ENCODE results near the gene ATF7. TPM values are rescaled to one million over a fixed set of nuclear protein-coding genes. Genes with fewer than 3 reads are reported as not detected.

ATF7 gene
- total and polyA plus RNA-seq, 2 of the 13 experiments (the other 11 are each of a cell fraction or from before 2014, with no cell fraction given) = 9.6 to 16.2 TPM

DNA sequence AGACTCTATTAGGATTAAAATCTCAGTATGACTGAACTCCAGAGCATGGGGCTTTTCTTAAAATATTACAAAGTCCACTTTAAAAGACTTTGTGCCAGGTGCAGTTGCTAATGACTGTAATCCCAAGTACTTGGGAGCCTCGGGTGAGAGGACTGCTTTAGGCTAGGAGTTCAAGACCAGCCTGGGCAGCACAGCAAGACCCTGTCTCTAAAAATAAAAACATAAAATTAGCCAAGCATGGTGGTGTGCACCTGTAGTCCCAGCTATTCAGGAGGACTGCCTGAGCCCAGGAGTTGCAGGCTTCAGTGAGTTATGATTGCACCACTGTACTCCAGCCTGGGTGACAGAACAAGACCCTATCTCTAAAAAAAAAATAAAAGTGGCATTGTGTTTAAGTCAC, 33.2 kb downstream of the ATF7 start (continued):
- TF ChIP-seq, protein P1, sequence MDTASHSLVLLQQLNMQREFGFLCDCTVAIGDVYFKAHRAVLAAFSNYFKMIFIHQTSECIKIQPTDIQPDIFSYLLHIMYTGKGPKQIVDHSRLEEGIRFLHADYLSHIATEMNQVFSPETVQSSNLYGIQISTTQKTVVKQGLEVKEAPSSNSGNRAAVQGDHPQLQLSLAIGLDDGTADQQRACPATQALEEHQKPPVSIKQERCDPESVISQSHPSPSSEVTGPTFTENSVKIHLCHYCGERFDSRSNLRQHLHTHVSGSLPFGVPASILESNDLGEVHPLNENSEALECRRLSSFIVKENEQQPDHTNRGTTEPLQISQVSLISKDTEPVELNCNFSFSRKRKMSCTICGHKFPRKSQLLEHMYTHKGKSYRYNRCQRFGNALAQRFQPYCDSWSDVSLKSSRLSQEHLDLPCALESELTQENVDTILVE (CRISPR knock-in tag; IDR thresholded peaks at IDR 0.05) = no peak
- TF ChIP-seq, protein P2, sequence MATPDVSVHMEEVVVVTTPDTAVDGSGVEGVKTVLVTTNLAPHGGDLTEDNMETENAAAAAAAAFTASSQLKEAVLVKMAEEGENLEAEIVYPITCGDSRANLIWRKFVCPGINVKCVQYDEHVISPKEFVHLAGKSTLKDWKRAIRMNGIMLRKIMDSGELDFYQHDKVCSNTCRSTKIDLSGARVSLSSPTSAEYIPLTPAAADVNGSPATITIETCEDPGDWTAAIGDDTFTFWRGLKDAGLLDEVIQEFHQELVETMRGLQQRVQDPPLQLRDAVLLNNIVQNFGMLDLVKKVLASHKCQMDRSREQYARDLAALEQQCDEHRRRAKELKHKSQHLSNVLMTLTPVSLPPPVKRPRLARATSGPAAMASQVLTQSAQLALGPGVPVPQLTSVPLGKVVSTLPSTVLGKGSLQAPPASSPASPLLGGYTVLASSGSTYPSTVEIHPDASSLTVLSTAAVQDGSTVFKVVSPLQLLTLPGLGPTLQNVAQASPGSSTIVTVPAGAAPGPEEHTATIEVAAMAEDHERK (CRISPR knock-in tag; IDR thresholded peaks at IDR 0.05; ENCODE audit: low read depth) = no peak
- TF ChIP-seq GFI1 (CRISPR knock-in tag; IDR thresholded peaks at IDR 0.05; ENCODE audit: borderline replicate concordance) = no peak
- TF ChIP-seq ZNF367 (CRISPR knock-in tag; IDR thresholded peaks at IDR 0.05; ENCODE audit: borderline replicate concordance) = no peak
- no peak for TF ChIP-seq PTBP1 (IDR thresholded peaks at IDR 0.05; ENCODE audit: low read depth, low read length, poor library complexity, severe bottlenecking)
- no peak for TF ChIP-seq ZNF484 (CRISPR knock-in tag; IDR thresholded peaks at IDR 0.05; ENCODE audit: borderline replicate concordance, low read depth)

DNA sequence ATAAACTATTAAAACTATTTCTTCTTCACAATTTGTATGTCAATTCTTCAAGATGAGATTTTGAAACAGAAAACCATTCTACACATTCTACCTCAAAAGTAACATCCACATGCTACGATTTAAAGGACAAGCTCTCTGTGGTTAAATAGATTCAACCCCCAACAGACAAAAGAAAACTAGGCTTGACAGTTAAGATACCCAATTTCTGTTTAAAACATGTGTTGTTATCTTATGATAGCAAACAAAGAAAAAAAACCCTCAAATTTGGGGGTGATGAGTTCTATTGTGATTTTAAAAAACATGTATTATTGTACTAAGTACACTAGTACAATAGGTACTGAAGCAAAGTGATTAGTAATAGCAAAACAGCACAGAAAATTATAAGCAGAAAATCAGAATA, 33.8 kb downstream of the ATF7 start:
- WGBS (ENCODE audit: low lambda C conversion rate) = 98% methylated on average over 1 of the region's 1 CpG
- Histone ChIP-seq H3K4me1 (ENCODE audit: insufficient read depth, low read length) (peaks cover 39% of the 10 kb centered on the region), H4K20me1 (ENCODE audit: insufficient read depth, low read length) (no peaks in the 10 kb centered on the region), H3K79me2 (ENCODE audit: insufficient read depth, low read length) (no peaks in the 10 kb centered on the region), H3K27ac (ENCODE audit: extremely low read length, insufficient read depth, low read length) (no peak overlapping the region), H3K36me3 (replicated peaks in 1 of 2; ENCODE audit: control insufficient read depth in 1 of 2, insufficient read depth in 2 of 2, low read length in 2 of 2) (peaks cover 0 to 2% of the 10 kb centered on the region in 2 experiments; a peak in 2 of 5 replicates), H3K9ac (ENCODE audit: insufficient read depth, low read depth, low read length) (no peak overlapping the region), H3K4me2 (ENCODE audit: low read depth, low read length) (no peak overlapping the region), H3K4me3 (replicated peaks in 1 of 3; ENCODE audit: insufficient read depth in 1 of 3, low read depth in 2 of 3, low read length in 3 of 3) (no peak overlapping the region), H3K27me3 (ENCODE audit: control insufficient read depth in 1 of 2, insufficient read depth in 2 of 2, low read length in 2 of 2) (no peaks in the 10 kb centered on the region), H3K9me3 (ENCODE audit: low read length) (no peaks in the 10 kb centered on the region), H2AFZ (ENCODE audit: low read length) (no peak overlapping the region)
- FAIRE-seq (no peak), ATAC-seq (no peak), DNase-seq (ENCODE audit: low spot score) (no peak)
- no TSS peak for BruUV-seq (replicated peaks)
- intact Hi-C loops (cut with micrococcal nuclease; ENCODE audit: unreplicated experiment) (no loop called here), in situ Hi-C loops (cut with HindIII; ENCODE audit: extremely low pct_ligation_motif_present, low pct_unique_long_range_greater_than_20kb) (no loop called here)
- ChIA-PET CTCF (ENCODE audit: low intra/inter-chr PET ratio, low total read pairs) (no interaction called here), POLR2A (interaction anchor here (1.6 to 1.9 kb wide), 2 partner anchors 34 to 83 kb away, joined by 6 to 8 read pairs; partner anchors contain the start of genes ATF7 and ATP5MC2)
- TF ChIP-seq, protein P3, sequence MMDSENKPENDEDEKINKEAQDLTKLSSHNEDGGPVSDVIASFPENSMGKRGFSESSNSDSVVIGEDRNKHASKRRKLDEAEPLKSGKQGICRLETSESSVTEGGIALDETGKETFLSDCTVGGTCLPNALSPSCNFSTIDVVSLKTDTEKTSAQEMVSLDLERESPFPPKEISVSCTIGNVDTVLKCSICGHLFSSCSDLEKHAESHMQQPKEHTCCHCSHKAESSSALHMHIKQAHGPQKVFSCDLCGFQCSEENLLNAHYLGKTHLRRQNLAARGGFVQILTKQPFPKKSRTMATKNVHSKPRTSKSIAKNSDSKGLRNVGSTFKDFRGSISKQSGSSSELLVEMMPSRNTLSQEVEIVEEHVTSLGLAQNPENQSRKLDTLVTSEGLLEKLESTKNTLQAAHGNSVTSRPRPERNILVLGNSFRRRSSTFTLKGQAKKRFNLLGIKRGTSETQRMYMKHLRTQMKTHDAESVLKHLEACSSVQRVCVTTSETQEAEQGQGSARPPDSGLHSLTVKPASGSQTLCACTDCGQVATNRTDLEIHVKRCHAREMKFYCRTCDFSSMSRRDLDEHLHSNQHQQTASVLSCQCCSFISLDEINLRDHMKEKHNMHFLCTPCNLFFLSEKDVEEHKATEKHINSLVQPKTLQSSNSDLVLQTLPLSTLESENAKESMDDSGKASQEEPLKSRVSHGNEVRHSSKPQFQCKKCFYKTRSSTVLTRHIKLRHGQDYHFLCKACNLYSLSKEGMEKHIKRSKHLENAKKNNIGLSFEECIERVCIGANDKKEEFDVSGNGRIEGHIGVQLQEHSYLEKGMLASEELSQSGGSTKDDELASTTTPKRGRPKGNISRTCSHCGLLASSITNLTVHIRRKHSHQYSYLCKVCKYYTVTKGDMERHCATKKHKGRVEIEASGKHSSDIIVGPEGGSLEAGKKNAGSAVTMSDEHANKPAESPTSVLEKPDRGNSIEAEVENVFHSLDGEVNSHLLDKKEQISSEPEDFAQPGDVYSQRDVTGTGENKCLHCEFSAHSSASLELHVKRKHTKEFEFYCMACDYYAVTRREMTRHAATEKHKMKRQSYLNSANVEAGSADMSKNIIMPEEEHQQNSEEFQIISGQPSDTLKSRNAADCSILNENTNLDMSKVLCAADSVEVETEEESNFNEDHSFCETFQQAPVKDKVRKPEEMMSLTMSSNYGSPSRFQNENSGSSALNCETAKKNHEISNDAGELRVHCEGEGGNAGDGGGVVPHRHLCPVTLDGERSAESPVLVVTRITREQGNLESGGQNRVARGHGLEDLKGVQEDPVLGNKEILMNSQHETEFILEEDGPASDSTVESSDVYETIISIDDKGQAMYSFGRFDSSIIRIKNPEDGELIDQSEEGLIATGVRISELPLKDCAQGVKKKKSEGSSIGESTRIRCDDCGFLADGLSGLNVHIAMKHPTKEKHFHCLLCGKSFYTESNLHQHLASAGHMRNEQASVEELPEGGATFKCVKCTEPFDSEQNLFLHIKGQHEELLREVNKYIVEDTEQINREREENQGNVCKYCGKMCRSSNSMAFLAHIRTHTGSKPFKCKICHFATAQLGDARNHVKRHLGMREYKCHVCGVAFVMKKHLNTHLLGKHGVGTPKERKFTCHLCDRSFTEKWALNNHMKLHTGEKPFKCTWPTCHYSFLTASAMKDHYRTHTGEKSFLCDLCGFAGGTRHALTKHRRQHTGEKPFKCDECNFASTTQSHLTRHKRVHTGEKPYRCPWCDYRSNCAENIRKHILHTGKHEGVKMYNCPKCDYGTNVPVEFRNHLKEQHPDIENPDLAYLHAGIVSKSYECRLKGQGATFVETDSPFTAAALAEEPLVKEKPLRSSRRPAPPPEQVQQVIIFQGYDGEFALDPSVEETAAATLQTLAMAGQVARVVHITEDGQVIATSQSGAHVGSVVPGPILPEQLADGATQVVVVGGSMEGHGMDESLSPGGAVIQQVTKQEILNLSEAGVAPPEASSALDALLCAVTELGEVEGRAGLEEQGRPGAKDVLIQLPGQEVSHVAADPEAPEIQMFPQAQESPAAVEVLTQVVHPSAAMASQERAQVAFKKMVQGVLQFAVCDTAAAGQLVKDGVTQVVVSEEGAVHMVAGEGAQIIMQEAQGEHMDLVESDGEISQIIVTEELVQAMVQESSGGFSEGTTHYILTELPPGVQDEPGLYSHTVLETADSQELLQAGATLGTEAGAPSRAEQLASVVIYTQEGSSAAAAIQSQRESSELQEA (CRISPR knock-in tag; IDR thresholded peaks at IDR 0.05; ENCODE audit: not compliant biosample characterization) = no peak
- TF ChIP-seq ZSCAN9 (CRISPR knock-in tag; IDR thresholded peaks at IDR 0.05; ENCODE audit: borderline replicate concordance) (no peak), ZFP36L1 (CRISPR knock-in tag; IDR thresholded peaks at IDR 0.05) (no peak), ZNF607 (CRISPR knock-in tag; IDR thresholded peaks at IDR 0.05; ENCODE audit: borderline replicate concordance) (no peak)

Measured in HepG2 (cell line).